ENCODE measurements around the gene GID8. TPM values are rescaled to one million over a fixed set of nuclear protein-coding genes. Genes with fewer than 3 reads are reported as not detected.

GID8 gene
- total RNA-seq, 4 donors from 2014 or later = 22.4 to 30.1 (median 25.6) TPM

DNA sequence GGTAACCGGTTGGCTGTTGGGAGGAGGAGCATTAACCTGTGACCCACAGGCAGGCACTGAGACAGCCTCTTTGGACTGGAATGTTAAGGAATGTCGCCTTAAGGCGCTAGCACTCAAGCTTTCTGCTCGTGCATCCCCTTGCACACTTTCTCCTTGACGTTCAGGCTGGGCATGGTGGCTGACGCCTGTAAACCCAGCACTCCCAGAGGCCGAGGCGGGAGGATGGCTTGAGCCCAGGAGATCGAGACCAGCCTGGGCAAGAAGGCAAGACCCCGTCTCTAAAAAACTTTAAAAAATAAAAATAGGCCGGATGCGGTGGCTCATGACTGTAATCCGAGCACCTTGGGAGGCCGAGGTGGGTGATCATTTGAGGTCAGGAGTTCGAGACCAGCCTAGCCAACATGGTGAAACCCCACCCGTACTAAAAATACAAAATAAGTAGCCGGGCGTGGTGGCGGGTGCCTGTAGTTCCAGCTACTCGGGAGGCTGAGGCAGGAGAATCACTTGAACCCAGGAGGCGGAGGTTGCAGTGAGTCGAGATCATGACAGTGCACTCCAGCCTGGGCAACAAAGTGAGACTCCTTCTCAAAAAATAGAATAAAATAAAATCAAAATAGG is 1.9 kb upstream of the GID8 start:
- H3K27ac ChIP-seq (replicated peaks in 1 of 4) = peak overlapping the region in 1 of 4 donors; percentile 3
- no peaks in the 10 kb centered on the region for H3K9me3 ChIP-seq
- H3K4me1 ChIP-seq = peaks cover 44 to 77% (median 64%) of the 10 kb centered on the region in 4 donors
- WGBS = 89% methylated on average over 22 of the region's 22 CpGs
- H3K36me3 ChIP-seq = peaks cover 0 to 21% (median 10%) of the 10 kb centered on the region in 4 donors
- no peak for DNase-seq (ENCODE audit: extremely low spot score)
- TF ChIP-seq POLR2A (IDR thresholded peaks at IDR 0.05; ENCODE audit: low read depth) = no peak
- TF ChIP-seq, protein P1, sequence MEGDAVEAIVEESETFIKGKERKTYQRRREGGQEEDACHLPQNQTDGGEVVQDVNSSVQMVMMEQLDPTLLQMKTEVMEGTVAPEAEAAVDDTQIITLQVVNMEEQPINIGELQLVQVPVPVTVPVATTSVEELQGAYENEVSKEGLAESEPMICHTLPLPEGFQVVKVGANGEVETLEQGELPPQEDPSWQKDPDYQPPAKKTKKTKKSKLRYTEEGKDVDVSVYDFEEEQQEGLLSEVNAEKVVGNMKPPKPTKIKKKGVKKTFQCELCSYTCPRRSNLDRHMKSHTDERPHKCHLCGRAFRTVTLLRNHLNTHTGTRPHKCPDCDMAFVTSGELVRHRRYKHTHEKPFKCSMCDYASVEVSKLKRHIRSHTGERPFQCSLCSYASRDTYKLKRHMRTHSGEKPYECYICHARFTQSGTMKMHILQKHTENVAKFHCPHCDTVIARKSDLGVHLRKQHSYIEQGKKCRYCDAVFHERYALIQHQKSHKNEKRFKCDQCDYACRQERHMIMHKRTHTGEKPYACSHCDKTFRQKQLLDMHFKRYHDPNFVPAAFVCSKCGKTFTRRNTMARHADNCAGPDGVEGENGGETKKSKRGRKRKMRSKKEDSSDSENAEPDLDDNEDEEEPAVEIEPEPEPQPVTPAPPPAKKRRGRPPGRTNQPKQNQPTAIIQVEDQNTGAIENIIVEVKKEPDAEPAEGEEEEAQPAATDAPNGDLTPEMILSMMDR (IDR thresholded peaks at IDR 0.05) = no peak
- no peak for TF ChIP-seq POLR2AphosphoS5 (IDR thresholded peaks at IDR 0.05)
- no peak for TF ChIP-seq EP300 (IDR thresholded peaks at IDR 0.05)
- intact Hi-C loops (cut with DNase I) = loop anchor here (10.0 kb wide), 1 partner anchor 281 kb away; no protein-coding TSS in a partner anchor
- no peaks in the 10 kb centered on the region for H3K27me3 ChIP-seq
- peak overlapping the region; percentile 88 to 91 (median 90) for H3K4me3 ChIP-seq

DNA sequence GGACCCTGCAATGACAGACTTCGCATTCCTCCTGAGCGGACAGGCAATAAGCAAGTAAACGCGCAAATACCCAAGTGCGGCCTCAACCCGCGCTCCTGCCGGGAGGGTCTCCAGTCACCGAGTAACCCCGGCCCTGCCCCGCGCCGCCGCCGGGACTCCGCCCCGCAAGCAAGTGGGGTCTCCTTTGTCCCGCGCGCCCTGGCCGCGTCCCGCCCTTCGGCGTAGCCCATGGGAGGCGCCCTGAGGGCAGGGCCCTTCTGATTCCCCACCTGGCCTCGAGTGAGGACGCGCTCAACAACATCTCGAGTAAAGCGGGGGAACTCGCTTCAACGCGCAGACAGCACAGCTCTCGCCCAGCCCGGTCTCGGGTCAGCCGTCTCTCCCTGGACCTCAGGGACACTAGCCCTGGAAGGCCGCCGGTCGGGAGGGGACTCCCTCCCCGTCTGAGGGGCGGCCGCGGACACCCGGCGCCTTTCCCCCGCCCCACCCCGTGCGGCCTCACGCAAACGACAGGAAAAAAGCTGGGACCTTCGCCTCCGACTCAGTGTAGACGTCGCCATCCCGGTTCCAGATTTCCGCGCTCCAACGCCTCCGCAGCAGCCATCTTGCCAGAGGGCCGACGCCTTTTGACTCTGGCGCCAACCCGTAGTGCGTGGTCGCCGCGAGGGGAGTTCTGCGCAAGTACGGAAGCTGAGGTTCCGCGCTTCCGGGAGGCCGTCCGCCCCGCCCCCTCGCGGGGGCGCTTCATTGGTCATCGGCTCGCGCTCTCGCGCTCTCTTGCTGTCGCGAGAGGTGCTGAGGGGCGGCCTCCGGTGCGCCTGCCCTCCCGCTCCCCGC is 461 bp upstream of the GID8 start:
- H3K27ac ChIP-seq (replicated peaks in 1 of 4) = peak overlapping the region; percentile 91 to 98 (median 94)
- TF ChIP-seq EP300 (IDR thresholded peaks at IDR 0.05) (no peak), POLR2A (IDR thresholded peaks at IDR 0.05; ENCODE audit: low read depth) (peak; percentile 33), POLR2AphosphoS5 (IDR thresholded peaks at IDR 0.05) (peak; percentile 96 to 97)
- TF ChIP-seq, protein P1 (IDR thresholded peaks at IDR 0.05) = no peak
- H3K4me3 ChIP-seq = peak overlapping the region; percentile 88 to 91 (median 90)
- intact Hi-C loops (cut with DNase I) = loop anchor here (10.0 kb wide), 1 partner anchor 283 kb away; no protein-coding TSS in a partner anchor
- WGBS = 1% methylated on average over 13 of the region's 92 CpGs
- peak; percentile 99 for DNase-seq (ENCODE audit: extremely low spot score)
- H3K9me3 ChIP-seq = no peaks in the 10 kb centered on the region
- H3K36me3 ChIP-seq = peaks cover 0 to 35% (median 16%) of the 10 kb centered on the region in 4 donors
- no peaks in the 10 kb centered on the region for H3K27me3 ChIP-seq
- peaks cover 45 to 83% (median 74%) of the 10 kb centered on the region in 4 donors for H3K4me1 ChIP-seq

- no peak overlapping the region for H3K27ac ChIP-seq (replicated peaks in 1 of 4)
- no peak for DNase-seq (ENCODE audit: extremely low spot score)
- 89% methylated on average over 8 of the region's 8 CpGs for WGBS
- H3K27me3 ChIP-seq = no peaks in the 10 kb centered on the region
- intact Hi-C loops (cut with DNase I) = no loop called here
- H3K4me3 ChIP-seq = no peak overlapping the region
- TF ChIP-seq POLR2A (IDR thresholded peaks at IDR 0.05; ENCODE audit: low read depth) = no peak
- TF ChIP-seq EP300 (IDR thresholded peaks at IDR 0.05) = no peak
- peaks cover 36 to 55% (median 52%) of the 10 kb centered on the region in 4 donors for H3K4me1 ChIP-seq
- H3K36me3 ChIP-seq = peaks cover 29 to 52% (median 38%) of the 10 kb centered on the region in 4 donors
- H3K9me3 ChIP-seq = no peaks in the 10 kb centered on the region
Measured at GRCh38 chr20:62940875-62941274, 2.9 kb downstream of the GID8 start.

DNA sequence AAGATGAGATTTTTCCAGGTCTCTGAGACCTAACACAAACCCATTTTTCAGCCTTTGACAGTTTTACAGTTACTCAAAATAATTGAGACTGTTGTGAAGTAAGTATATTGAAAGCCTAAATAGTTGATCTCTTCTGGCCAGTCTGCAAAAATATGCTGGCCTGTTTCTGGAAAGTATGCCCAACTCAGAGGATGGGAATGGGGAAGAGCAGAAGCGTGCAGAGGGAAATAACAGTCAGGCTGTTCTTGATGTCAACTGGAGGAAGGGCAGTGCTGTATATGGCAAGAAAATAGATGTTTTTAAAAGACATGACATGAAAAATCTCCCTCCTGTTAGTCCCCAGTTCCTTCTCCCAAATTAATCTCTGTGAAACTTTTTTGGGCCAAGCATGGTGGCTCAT is 3.8 kb downstream of the GID8 start:
- Histone ChIP-seq H3K9me3 (no peaks in the 10 kb centered on the region), H3K27me3 (no peaks in the 10 kb centered on the region), H3K36me3 (peaks cover 38 to 62% (median 46%) of the 10 kb centered on the region in 4 donors), H3K4me3 (no peak overlapping the region), H3K27ac (replicated peaks in 1 of 4) (no peak overlapping the region), H3K4me1 (peaks cover 29 to 45% (median 43%) of the 10 kb centered on the region in 4 donors)
- DNase-seq (ENCODE audit: extremely low spot score) = no peak
- TF ChIP-seq POLR2A (IDR thresholded peaks at IDR 0.05; ENCODE audit: low read depth) = no peak
- TF ChIP-seq POLR2AphosphoS5 (IDR thresholded peaks at IDR 0.05) = no peak
- TF ChIP-seq EP300 (IDR thresholded peaks at IDR 0.05) = no peak
- TF ChIP-seq, protein P1 (IDR thresholded peaks at IDR 0.05) = no peak
- WGBS = 83% methylated on average over 1 of the region's 1 CpG
- intact Hi-C loops (cut with DNase I) = no loop called here

DNA sequence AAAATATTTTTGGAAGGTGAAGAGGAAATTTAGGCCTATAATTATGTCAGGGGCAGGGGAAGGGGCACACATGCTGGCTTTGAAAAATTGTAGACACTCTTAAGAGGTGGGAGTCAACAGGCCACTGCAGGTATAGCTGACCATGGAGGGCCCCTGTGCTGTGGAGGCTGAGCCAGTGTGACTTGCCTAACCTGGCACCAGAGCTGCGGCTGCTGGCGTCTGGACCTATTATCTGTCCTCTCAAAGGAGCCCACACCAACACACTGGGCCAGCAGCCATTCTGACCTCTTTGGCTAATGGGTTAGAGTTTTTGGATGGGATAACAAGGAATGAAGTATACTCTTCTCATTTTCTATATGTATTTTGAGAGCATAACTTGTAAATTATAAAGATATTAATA is 4.5 kb downstream of the GID8 start:
- Histone ChIP-seq H3K27me3 (no peaks in the 10 kb centered on the region), H3K36me3 (peaks cover 39 to 68% (median 52%) of the 10 kb centered on the region in 4 donors), H3K27ac (replicated peaks in 1 of 4) (no peak overlapping the region), H3K4me3 (no peak overlapping the region), H3K9me3 (no peaks in the 10 kb centered on the region), H3K4me1 (peaks cover 28 to 42% (median 40%) of the 10 kb centered on the region in 4 donors)
- DNase-seq (ENCODE audit: extremely low spot score) = no peak
- no peak for TF ChIP-seq EP300 (IDR thresholded peaks at IDR 0.05)
- TF ChIP-seq POLR2AphosphoS5 (IDR thresholded peaks at IDR 0.05) = no peak
- TF ChIP-seq, protein P1 (IDR thresholded peaks at IDR 0.05) = no peak
- TF ChIP-seq POLR2A (IDR thresholded peaks at IDR 0.05; ENCODE audit: low read depth) = no peak
- intact Hi-C loops (cut with DNase I) = no loop called here
- WGBS = 84% methylated on average over 2 of the region's 2 CpGs

Data from esophagus muscularis mucosa (tissue), 4 donors.